BLaER1 (cell line): ENCODE results near the gene MYZAP.

ENCODE experiments used
- H3K27ac ChIP-seq: shearing (Covaris generic); formaldehyde crosslinking; 2 replicates; pipeline ENCODE4 v1.8.1; 2022
- H3K27me3 ChIP-seq: shearing (Covaris generic); formaldehyde crosslinking; 2 replicates; pipeline ENCODE4 v1.8.1; 2022
- H3K36me3 ChIP-seq: shearing (Covaris generic); formaldehyde crosslinking; 2 replicates; pipeline ENCODE4 v1.8.1; 2022
- H3K4me1 ChIP-seq: shearing (Covaris generic); formaldehyde crosslinking; 2 replicates; pipeline ENCODE4 v1.8.1; 2022
- H3K4me2 ChIP-seq: shearing (Covaris generic); formaldehyde crosslinking; 2 replicates; pipeline ENCODE4 v1.8.1; 2022
- H3K4me3 ChIP-seq: shearing (Covaris generic); formaldehyde crosslinking; 2 replicates; pipeline ENCODE4 v1.8.1; 2022
- H3K9ac ChIP-seq: shearing (Covaris generic); formaldehyde crosslinking; 2 replicates; pipeline ENCODE4 v1.8.1; 2022
- H3K9me3 ChIP-seq: shearing (Covaris generic); formaldehyde crosslinking; 2 replicates; pipeline ENCODE4 v1.8.1; 2022
- H4K20me1 ChIP-seq: shearing (Covaris generic); formaldehyde crosslinking; 2 replicates; pipeline ENCODE4 v1.8.1; 2022
- Cebpa-rat ChIP-seq: shearing (Covaris generic); IDR thresholded peaks from 2 replicates; pipeline ENCODE4 v1.8.1; 2022

The MYZAP gene

DNA sequence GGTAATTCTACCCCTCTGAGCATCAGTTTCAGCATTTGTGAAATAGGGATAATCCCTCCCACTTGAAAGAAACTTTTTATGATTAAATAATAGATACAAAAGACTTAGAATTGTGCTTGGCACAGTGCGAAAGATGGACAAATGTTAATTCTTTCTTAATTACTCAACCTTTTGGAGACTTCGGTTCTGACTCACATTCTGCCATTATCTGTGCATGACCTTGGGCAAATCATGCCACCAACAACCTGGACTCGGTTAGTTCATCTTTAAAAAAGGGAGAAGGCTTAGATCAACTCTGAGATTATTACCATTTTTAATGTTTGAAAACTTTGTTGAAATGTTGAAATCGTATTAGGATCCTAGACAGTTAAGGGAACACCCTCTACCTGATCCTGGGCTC is 74.2 kb downstream of the MYZAP start:
- Histone ChIP-seq H3K9ac (no peak overlapping the region), H3K36me3 (no peaks in the 10 kb centered on the region), H4K20me1 (no peaks in the 10 kb centered on the region), H3K4me2 (no peak overlapping the region), H3K9me3 (no peaks in the 10 kb centered on the region), H3K4me1 (no peaks in the 10 kb centered on the region), H3K27ac (no peak overlapping the region), H3K4me3 (no peak overlapping the region), H3K27me3 (no peaks in the 10 kb centered on the region)
- no peak for TF ChIP-seq Cebpa-rat

DNA sequence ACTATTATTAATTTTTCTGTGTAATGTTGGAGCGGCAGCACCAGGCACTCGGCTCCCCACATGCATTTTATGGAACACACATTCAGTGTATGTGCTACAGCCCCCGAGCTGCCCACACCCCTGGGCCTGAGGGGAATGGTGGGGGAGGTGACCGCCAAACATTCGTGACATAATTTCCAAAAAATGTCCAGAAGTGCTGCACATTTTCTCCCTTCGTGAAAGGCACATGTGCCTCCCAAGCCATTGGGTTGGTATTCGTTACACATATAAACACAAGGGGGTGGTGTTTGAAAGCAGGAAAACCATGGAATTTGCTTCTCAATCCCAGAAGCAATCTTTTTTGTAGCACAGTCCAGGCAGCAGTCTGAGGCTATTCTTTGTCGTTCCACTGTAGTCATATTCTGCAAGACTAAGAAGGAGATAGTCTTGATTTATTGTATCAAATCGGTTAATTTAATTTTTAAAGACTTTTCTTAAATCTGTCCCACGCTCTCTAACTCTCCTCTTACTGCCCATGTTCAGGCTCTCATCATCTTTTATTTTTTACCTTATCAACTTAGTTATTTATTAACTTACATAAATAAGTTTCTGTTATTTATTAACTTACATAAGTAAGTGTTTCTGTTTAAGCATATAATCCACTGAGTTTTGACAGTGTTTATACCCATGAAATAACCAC is 75.6 kb downstream of the MYZAP start:
- TF ChIP-seq Cebpa-rat = no peak
- H3K9ac ChIP-seq = no peak overlapping the region
- H3K36me3 ChIP-seq = no peaks in the 10 kb centered on the region
- no peaks in the 10 kb centered on the region for H3K4me1 ChIP-seq
- H4K20me1 ChIP-seq = no peaks in the 10 kb centered on the region
- no peak overlapping the region for H3K4me2 ChIP-seq
- H3K27ac ChIP-seq = no peak overlapping the region
- H3K27me3 ChIP-seq = no peaks in the 10 kb centered on the region
- H3K4me3 ChIP-seq = no peak overlapping the region
- H3K9me3 ChIP-seq = no peaks in the 10 kb centered on the region

DNA sequence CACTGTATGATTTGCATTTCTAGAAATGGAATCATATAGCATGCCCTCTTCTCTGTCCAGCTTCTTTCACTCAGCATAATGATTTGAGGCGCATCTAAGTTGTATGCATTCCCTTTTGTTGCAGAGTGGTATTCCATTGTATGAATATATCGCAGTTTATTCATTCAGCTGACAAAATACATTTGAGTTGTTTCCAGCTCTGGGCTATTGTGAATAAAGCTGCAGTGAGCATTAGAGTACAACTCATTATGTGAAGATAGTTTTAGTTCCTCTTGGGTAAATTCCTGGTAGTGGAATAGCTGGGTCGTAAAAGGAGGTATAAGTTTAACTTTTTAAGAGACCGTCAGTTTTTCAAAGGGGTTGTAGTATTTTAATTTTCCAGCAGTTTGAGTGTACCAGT is 76.3 kb downstream of the MYZAP start:
- Histone ChIP-seq H3K4me3 (no peak overlapping the region), H3K9me3 (no peaks in the 10 kb centered on the region), H3K27ac (no peak overlapping the region), H3K9ac (no peak overlapping the region), H3K4me2 (no peak overlapping the region), H3K4me1 (no peaks in the 10 kb centered on the region), H4K20me1 (no peaks in the 10 kb centered on the region), H3K27me3 (no peaks in the 10 kb centered on the region), H3K36me3 (no peaks in the 10 kb centered on the region)
- TF ChIP-seq Cebpa-rat = no peak

DNA sequence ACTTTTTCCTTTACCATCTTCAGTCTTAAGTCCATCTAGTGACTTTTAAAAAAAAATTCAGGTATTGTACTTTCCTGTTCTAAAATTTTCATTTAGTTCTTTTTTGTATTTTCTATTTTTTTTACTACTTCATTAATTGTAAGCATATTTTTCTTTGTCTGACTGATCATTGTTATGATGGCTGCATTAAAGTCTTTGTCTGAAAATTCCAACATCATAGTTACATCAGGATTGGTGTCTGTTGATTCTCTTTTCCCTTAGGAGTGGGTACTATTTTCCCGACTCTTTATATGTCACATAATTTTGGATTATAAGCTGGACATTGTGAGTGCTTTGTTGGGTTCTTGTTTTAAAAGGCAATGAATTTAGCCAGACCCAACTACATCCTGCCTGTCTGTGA is 79.9 kb downstream of the MYZAP start:
- H3K4me2 ChIP-seq = no peak overlapping the region
- no peak overlapping the region for H3K27ac ChIP-seq

DNA sequence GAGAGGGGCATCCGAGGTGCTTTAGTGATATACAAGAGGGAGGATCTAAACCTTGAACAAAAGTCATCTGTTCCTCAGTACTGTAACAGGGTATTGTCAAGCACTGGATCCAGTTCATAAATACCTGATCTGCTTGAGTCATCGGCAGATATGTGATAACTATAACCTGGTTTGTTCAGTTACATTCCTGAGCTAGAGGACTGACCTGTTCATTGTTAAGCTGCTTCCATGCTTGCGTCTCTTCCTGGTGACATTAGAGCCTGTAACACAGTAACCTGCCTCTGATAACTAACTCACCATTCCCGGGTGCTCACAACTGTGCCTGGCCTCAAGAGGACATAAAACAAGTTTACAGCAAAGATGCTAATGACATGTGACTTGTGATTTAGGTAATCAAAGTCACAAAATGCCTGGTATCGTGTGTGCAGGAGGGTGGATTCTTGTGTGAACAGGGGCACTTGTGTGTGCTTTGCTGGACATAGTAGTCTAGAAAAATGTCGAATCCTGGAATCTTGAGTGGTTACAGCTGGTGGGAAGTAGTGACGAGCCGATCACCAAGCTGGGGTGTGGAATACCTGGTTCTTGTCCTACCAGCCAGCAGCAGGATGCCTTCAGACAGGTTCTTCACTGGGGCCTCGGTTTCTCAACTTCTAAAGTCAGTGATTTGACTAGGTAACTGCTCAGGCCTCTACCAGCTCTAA is 83.9 kb downstream of the MYZAP start:
- Histone ChIP-seq H4K20me1 (no peaks in the 10 kb centered on the region), H3K36me3 (no peaks in the 10 kb centered on the region), H3K4me3 (no peak overlapping the region), H3K4me2 (no peak overlapping the region), H3K27me3 (no peaks in the 10 kb centered on the region), H3K27ac (no peak overlapping the region), H3K9me3 (no peaks in the 10 kb centered on the region), H3K9ac (no peak overlapping the region), H3K4me1 (no peaks in the 10 kb centered on the region)
- TF ChIP-seq Cebpa-rat = no peak

More for the DNA sequence above, 79.9 kb downstream of the MYZAP start:
- H3K27me3 ChIP-seq = no peaks in the 10 kb centered on the region
- H3K9ac ChIP-seq = no peak overlapping the region
- H3K4me1 ChIP-seq = no peaks in the 10 kb centered on the region
- no peaks in the 10 kb centered on the region for H4K20me1 ChIP-seq
- H3K9me3 ChIP-seq = no peaks in the 10 kb centered on the region
- no peak for TF ChIP-seq Cebpa-rat
- no peak overlapping the region for H3K4me3 ChIP-seq
- H3K36me3 ChIP-seq = no peaks in the 10 kb centered on the region

DNA sequence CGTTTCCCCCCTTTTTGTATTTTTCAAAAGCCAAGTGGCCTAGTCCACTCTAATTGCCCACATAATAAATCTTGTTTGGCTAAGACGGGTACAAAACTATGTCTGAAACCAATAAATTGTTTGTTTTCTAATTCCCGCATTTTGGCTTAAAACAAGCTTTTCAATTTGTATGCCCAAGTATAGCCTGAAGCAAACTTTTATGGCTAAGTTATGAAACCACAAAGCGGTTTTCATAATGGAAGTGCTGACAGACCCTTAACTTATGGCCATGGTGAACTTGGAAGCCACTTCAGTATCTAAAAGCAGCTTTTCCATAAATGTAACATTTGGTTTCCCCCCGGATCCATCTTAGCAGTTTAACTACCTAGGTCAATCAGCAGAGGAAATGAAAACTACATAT is 84.9 kb downstream of the MYZAP start:
- no peak overlapping the region for H3K9ac ChIP-seq
- no peak overlapping the region for H3K27ac ChIP-seq
- H3K4me1 ChIP-seq = no peaks in the 10 kb centered on the region
- TF ChIP-seq Cebpa-rat = no peak
- no peak overlapping the region for H3K4me2 ChIP-seq
- no peaks in the 10 kb centered on the region for H3K36me3 ChIP-seq
- H3K27me3 ChIP-seq = no peaks in the 10 kb centered on the region
- no peaks in the 10 kb centered on the region for H4K20me1 ChIP-seq
- H3K4me3 ChIP-seq = no peak overlapping the region
- H3K9me3 ChIP-seq = no peaks in the 10 kb centered on the region

DNA sequence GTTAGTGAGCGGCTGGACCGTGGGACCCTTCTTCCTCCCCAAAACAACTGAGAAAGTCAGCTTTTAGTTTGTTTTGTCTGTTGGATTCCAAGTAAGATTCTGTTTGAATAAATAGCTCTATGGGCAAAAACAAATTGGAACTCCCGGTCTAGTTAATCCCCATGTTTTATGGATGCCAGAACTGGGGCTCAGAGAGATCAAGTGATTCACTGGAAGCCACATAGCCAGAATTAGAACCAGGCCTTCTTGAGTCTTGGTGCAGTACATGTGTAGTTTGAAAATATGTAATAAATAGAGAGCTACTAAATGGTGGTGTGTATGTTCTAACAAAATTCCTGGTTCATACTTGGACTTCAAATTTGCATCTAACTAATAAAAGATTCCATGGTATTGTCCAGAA is 85.5 kb downstream of the MYZAP start:
- no peak overlapping the region for H3K4me2 ChIP-seq
- no peaks in the 10 kb centered on the region for H3K9me3 ChIP-seq
- H3K4me3 ChIP-seq = no peak overlapping the region
- TF ChIP-seq Cebpa-rat = no peak
- H3K27ac ChIP-seq = no peak overlapping the region
- no peak overlapping the region for H3K9ac ChIP-seq
- H4K20me1 ChIP-seq = no peaks in the 10 kb centered on the region
- H3K36me3 ChIP-seq = no peaks in the 10 kb centered on the region
- no peaks in the 10 kb centered on the region for H3K4me1 ChIP-seq
- no peaks in the 10 kb centered on the region for H3K27me3 ChIP-seq

DNA sequence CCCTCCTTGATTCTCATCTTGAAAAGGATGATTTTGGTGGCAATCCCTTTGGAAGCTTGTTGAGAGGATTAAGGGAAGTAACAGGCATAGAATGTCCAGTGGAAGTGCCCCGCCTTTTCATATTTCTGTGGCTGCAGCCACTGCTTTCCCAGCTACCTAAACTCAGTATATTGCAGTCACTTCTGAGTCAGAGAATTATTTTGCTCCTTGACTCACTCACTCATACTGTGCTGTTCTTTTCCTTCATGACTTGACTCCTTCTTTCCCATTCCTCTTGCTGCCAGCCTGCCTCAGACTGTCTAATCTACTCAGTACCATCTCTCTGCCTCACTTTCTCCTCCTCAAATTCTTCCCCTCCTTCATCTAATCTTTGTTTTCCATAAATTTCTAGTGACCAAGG is 88.3 kb downstream of the MYZAP start:
- no peaks in the 10 kb centered on the region for H3K9me3 ChIP-seq
- H3K36me3 ChIP-seq = no peaks in the 10 kb centered on the region
- H3K27me3 ChIP-seq = no peaks in the 10 kb centered on the region
- H3K4me1 ChIP-seq = no peaks in the 10 kb centered on the region
- no peak overlapping the region for H3K4me3 ChIP-seq
- TF ChIP-seq Cebpa-rat = no peak
- H4K20me1 ChIP-seq = no peaks in the 10 kb centered on the region
- no peak overlapping the region for H3K9ac ChIP-seq
- H3K27ac ChIP-seq = no peak overlapping the region
- H3K4me2 ChIP-seq = no peak overlapping the region

DNA sequence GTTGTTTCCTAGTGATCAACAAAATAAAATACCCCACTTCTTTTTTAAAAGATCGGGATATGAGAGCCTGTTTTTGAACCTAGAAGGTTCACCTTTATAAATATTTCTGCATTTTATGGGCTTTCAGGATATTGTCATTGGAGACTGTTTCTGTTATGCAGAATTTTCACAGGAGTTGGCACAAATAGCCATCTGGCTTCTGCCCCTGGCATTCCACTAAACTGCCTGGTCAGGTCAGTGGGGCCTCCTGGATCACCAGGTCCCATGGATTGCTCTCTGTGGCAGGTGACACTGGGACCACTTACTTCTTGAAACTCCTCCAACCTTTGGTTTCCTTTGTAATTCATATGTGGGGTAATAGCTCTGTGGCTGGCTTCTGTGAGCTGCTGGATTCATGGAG is 89.3 kb downstream of the MYZAP start:
- no peak overlapping the region for H3K4me2 ChIP-seq
- H3K4me1 ChIP-seq = no peaks in the 10 kb centered on the region
- H3K36me3 ChIP-seq = no peaks in the 10 kb centered on the region
- H3K9ac ChIP-seq = no peak overlapping the region
- H4K20me1 ChIP-seq = no peaks in the 10 kb centered on the region
- H3K9me3 ChIP-seq = no peaks in the 10 kb centered on the region
- no peaks in the 10 kb centered on the region for H3K27me3 ChIP-seq
- no peak overlapping the region for H3K27ac ChIP-seq
- no peak overlapping the region for H3K4me3 ChIP-seq
- TF ChIP-seq Cebpa-rat = no peak

DNA sequence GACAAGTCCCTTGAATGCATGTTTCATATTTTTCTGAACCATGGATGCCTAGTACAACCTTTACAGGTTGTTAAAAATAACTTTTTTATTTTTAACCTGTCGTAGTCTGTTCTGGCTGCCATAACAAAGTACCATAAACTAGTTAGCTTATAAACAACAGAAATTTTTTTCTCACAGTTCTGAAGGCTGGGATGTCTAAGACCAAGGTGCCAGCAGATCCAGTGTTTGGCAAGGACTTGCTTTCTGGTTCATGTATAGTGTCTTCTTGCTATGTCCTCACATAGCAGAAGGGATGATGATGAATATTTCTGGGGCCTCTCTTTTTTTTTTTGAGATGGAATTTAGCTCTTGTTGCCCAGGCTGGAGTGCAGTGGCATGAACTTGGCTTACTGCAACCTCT is 91.8 kb downstream of the MYZAP start:
- no peak for TF ChIP-seq Cebpa-rat
- no peaks in the 10 kb centered on the region for H3K9me3 ChIP-seq
- H3K4me1 ChIP-seq = no peaks in the 10 kb centered on the region
- no peaks in the 10 kb centered on the region for H3K36me3 ChIP-seq
- H3K4me2 ChIP-seq = no peak overlapping the region
- H4K20me1 ChIP-seq = no peaks in the 10 kb centered on the region
- no peak overlapping the region for H3K9ac ChIP-seq
- H3K27me3 ChIP-seq = no peaks in the 10 kb centered on the region
- H3K27ac ChIP-seq = no peak overlapping the region
- no peak overlapping the region for H3K4me3 ChIP-seq
